IMR-90 (cell line): ENCODE data around the gene FLT3. TPM values are rescaled to one million over a fixed set of nuclear protein-coding genes. Genes with fewer than 3 reads are reported as not detected.

ENCODE experiments used
- ATAC-seq: fragments of 200-7000 bp; cut with Tn5 transposase; 2 replicates; pipeline ENCODE4 v1.9.1; 2020; ENCODE audit warnings: low read depth, mild to moderate bottlenecking, moderate library complexity
- BruUV-seq: library from RNA; stranded (reverse); fragments of 400-500 nt; replicated peaks from 2 replicates; lab custom pipeline; 2021; lab: Mats Ljungman, UMichigan
- CTCF ChIA-PET: fragments of 300-600 bp; formaldehyde crosslinking; extraction: SDS; loops from one replicate; lab custom pipeline; 2021; ENCODE audit warnings: antibody characterized with exemption; lab: Yijun Ruan, JAX
- POLR2A ChIA-PET: fragments of 300-600 bp; sonication (Branson Sonifier 250); formaldehyde crosslinking; loops from one replicate; lab custom pipeline; 2022; ENCODE audit warnings: antibody characterized with exemption; ENCODE audit not compliant: unreplicated experiment; lab: Charles Lee
- DNase-seq: peaks from one replicate; pipeline ENCODE4 v3.0.0; 2013
- H2AFZ ChIP-seq: replicated peaks from 2 replicates; pipeline ENCODE3; 2013; ENCODE audit warnings: low read length, mild to moderate bottlenecking; ENCODE audit not compliant: poor library complexity
- H2AK5ac ChIP-seq: 2 replicates; pipeline ENCODE4 v1.6.1; 2013; ENCODE audit warnings: low read depth, low read length, inconsistent platforms
- H2AK9ac ChIP-seq: replicated peaks from 2 replicates; pipeline ENCODE3; 2013; ENCODE audit warnings: mild to moderate bottlenecking, low read depth, low read length, moderate library complexity; ENCODE audit not compliant: poor library complexity
- H2BK120ac ChIP-seq: 2 replicates; pipeline ENCODE4 v1.6.1; 2013; ENCODE audit warnings: low read depth, low read length, inconsistent platforms
- H2BK15ac ChIP-seq: 3 replicates; pipeline ENCODE4 v1.6.1; 2013; ENCODE audit warnings: low read depth, low read length, inconsistent platforms
- H2BK20ac ChIP-seq: 2 replicates; pipeline ENCODE4 v1.6.1; 2013; ENCODE audit warnings: low read depth, mild to moderate bottlenecking, inconsistent platforms, low read length, moderate library complexity
- H2BK5ac ChIP-seq: 2 replicates; pipeline ENCODE4 v1.6.1; 2013; ENCODE audit warnings: mild to moderate bottlenecking, low read depth, low read length, inconsistent platforms; ENCODE audit not compliant: poor library complexity, severe bottlenecking
- H3K14ac ChIP-seq: replicated peaks from 2 replicates; pipeline ENCODE4 v1.6.1; 2013; ENCODE audit warnings: low read depth, low read length, inconsistent platforms
- H3K18ac ChIP-seq: 2 replicates; pipeline ENCODE4 v1.6.1; 2013; ENCODE audit warnings: low read depth, low read length, control low read depth
- H3K23ac ChIP-seq: 2 replicates; pipeline ENCODE4 v1.6.1; 2013; ENCODE audit warnings: low read depth, low read length, inconsistent platforms
- H3K27ac ChIP-seq: 2 replicates; pipeline ENCODE4 v1.5.1; 2013; ENCODE audit warnings: mild to moderate bottlenecking, control low read depth, low read length; ENCODE audit not compliant: insufficient read depth
- H3K27me3 ChIP-seq: 2 replicates; pipeline ENCODE4 v1.6.1; 2013; ENCODE audit warnings: low read length; ENCODE audit not compliant: control insufficient read depth, insufficient read depth
- H3K36me3 ChIP-seq: 2 replicates; pipeline ENCODE4 v1.6.1; 2013; ENCODE audit warnings: low read length, mixed read lengths; ENCODE audit not compliant: control insufficient read depth, insufficient read depth
- H3K4ac ChIP-seq: 2 replicates; pipeline ENCODE4 v1.6.1; 2013; ENCODE audit warnings: low read depth, low read length, inconsistent platforms
- H3K4me1 ChIP-seq: 2 replicates; pipeline ENCODE4 v1.6.1; 2013; ENCODE audit warnings: low read length, mixed read lengths; ENCODE audit not compliant: control insufficient read depth, insufficient read depth
- H3K4me2 ChIP-seq: 2 replicates; pipeline ENCODE4 v1.6.1; 2013; ENCODE audit warnings: low read depth, mild to moderate bottlenecking, control low read depth, low read length, moderate library complexity
- H3K4me3 ChIP-seq: 2 replicates; pipeline ENCODE4 v1.5.1; 2013; ENCODE audit warnings: low read depth, mild to moderate bottlenecking, control low read depth, low read length, moderate library complexity; ENCODE audit not compliant: insufficient read depth
- H3K56ac ChIP-seq: 2 replicates; pipeline ENCODE4 v1.6.1; 2013; ENCODE audit warnings: low read length, inconsistent platforms; ENCODE audit not compliant: insufficient read depth; ENCODE audit errors: extremely low read depth
- H3K79me1 ChIP-seq, 2 experiments: 2 replicates each; pipeline ENCODE4 v1.6.1; 2013; ENCODE audit warnings: low read length in 2 of 2, inconsistent platforms in 1 of 2, low read depth in 1 of 2
- H3K9ac ChIP-seq: 2 replicates; pipeline ENCODE4 v1.6.1; 2013; ENCODE audit warnings: low read depth, low read length, control low read depth
- H3K9me1 ChIP-seq: 2 replicates; pipeline ENCODE4 v1.6.1; 2013; ENCODE audit warnings: low read length, inconsistent platforms; ENCODE audit not compliant: insufficient read depth
- H3K9me3 ChIP-seq: 2 replicates; pipeline ENCODE4 v1.6.1; 2013; ENCODE audit warnings: low read length; ENCODE audit not compliant: control insufficient read depth, insufficient read depth
- H4K20me1 ChIP-seq: 2 replicates; pipeline ENCODE4 v1.6.1; 2013; ENCODE audit warnings: low read length, inconsistent platforms; ENCODE audit not compliant: insufficient read depth
- H4K5ac ChIP-seq: 2 replicates; pipeline ENCODE4 v1.6.1; 2013; ENCODE audit warnings: mild to moderate bottlenecking, low read depth, low read length, control low read depth
- H4K8ac ChIP-seq, 2 experiments: 2 replicates each; pipeline ENCODE4 v1.6.1; 2013; ENCODE audit warnings: low read depth in 2 of 2, low read length in 2 of 2, control low read depth in 1 of 2, inconsistent platforms in 1 of 2
- H4K91ac ChIP-seq: 2 replicates; pipeline ENCODE4 v1.6.1; 2013; ENCODE audit warnings: low read depth, low read length, inconsistent platforms; ENCODE audit not compliant: insufficient read depth
- CHD1 ChIP-seq: IDR thresholded peaks from 2 replicates; pipeline ENCODE4 v1.6.1; 2012; ENCODE audit warnings: low read depth, low read length, improper control_type of control experiment
- CTCF ChIP-seq: conservative IDR thresholded peaks from 2 replicates; pipeline ENCODE4 v1.5.1; 2012; ENCODE audit warnings: mild to moderate bottlenecking, low read depth, low read length, improper control_type of control experiment
- ELK1 ChIP-seq: fragments of 150-350 bp; IDR thresholded peaks from 2 replicates; pipeline ENCODE4 v1.6.1; 2016; ENCODE audit warnings: low read depth, mild to moderate bottlenecking, low read length, moderate library complexity, borderline replicate concordance
- MAZ ChIP-seq: IDR thresholded peaks from 2 replicates; pipeline ENCODE4 v1.6.1; 2012; ENCODE audit warnings: low read depth, mild to moderate bottlenecking, low read length, improper control_type of control experiment, moderate library complexity, borderline replicate concordance
- RAD21 ChIP-seq: IDR thresholded peaks from 2 replicates; pipeline ENCODE4 v1.6.1; 2012; ENCODE audit warnings: low read length, improper control_type of control experiment
- SMC3 ChIP-seq: fragments of 150-350 bp; IDR thresholded peaks from 2 replicates; pipeline ENCODE4 v1.6.1; 2016; ENCODE audit warnings: low read depth, mild to moderate bottlenecking, antibody characterized with exemption, low read length, moderate library complexity
- WGBS, 2 experiments: methylation state at CpG; one replicate each; pipeline versions ENCODE4 v1.1.5 to v1.1.7; 2013; ENCODE audit warnings: missing lambda C conversion rate in 2 of 2; ENCODE audit not compliant: insufficient read length in 1 of 2; ENCODE audit errors: extremely low coverage in 2 of 2; 5-methylcytosine and 5-hydroxymethylcytosine counted together
- dilution Hi-C: fragments of 300-500 bp; cut with HindIII; formaldehyde crosslinking; loops from one replicate; pipeline ENCODE4 v1.14.3; 2018; ENCODE audit warnings: low sequenced_read_pairs; ENCODE audit not compliant: unreplicated experiment
- in situ Hi-C: fragments of 300-500 bp; cut with MboI; formaldehyde crosslinking; loops from 3 replicates; pipeline ENCODE4 v1.14.3; 2019; ENCODE audit warnings: low sequenced_read_pairs, inconsistent platforms, mixed read lengths
- intact Hi-C: fragments of 100-400 bp; cut with micrococcal nuclease; formaldehyde crosslinking; loops from 2 replicates; pipeline ENCODE4 v1.10.0; 2022
- polyA plus RNA-seq, 3 experiments: library from polyadenylated mRNA; depleted of rRNA; stranded (reverse); fragments of >200 nt; gene quantifications; 2 replicates each; pipeline ENCODE4 v1.2.3, GENCODE V29; 2012; ENCODE audit warnings: low replicate concordance in 1 of 3
- total RNA-seq: library from RNA; depleted of rRNA; stranded (reverse); fragments of >200 nt; gene quantifications from 2 replicates; pipeline ENCODE4 v1.2.3, GENCODE V29; 2012

Gene FLT3
- total and polyA plus RNA-seq, 2 of the 4 experiments (the other 2 are of a cell fraction), result not detected

- no peak overlapping the region for H3K23ac ChIP-seq
- no peak overlapping the region for H3K27ac ChIP-seq
- H3K18ac ChIP-seq, result no peak overlapping the region
- CTCF ChIA-PET, result interaction anchor here (0.6 kb wide), 1 partner anchor 59 kb away, joined by 3 read pairs; no protein-coding TSS in a partner anchor
- H3K36me3 ChIP-seq, result no peaks in the 10 kb centered on the region
- H3K79me1 ChIP-seq, result no peaks in the 10 kb centered on the region
- DNase-seq (no peak), ATAC-seq (no peak)
- BruUV-seq, result no TSS peak
- H4K20me1 ChIP-seq, result no peaks in the 10 kb centered on the region
- intact Hi-C loops, result no loop called here
- 0 out of 2 replicates have a peak, but pooled peaks cover 4% of the 10 kb centered on the region for H3K9me1 ChIP-seq
- no peak overlapping the region for H3K14ac ChIP-seq
- H3K4me3 ChIP-seq, result no peak overlapping the region
- no peaks in the 10 kb centered on the region for H3K4me1 ChIP-seq
- H3K56ac ChIP-seq, result no peak overlapping the region
- no peak overlapping the region for H3K4me2 ChIP-seq
- no peak overlapping the region for H4K8ac ChIP-seq
- peaks cover 3% of the 10 kb centered on the region for H3K27me3 ChIP-seq
- no peak overlapping the region for H2AK9ac ChIP-seq
- H2BK20ac ChIP-seq, result no peak overlapping the region
- H2BK15ac ChIP-seq, result no peak overlapping the region
- H2BK120ac ChIP-seq, result no peak overlapping the region
- H3K9me3 ChIP-seq, result no peaks in the 10 kb centered on the region
- H2AFZ ChIP-seq, result no peak overlapping the region
- no peak overlapping the region for H4K5ac ChIP-seq
- dilution Hi-C loops, result no loop called here
- no CpG with 5 or more reads among the region's 3 CpGs for WGBS, 2 experiments
- H4K91ac ChIP-seq, result no peak overlapping the region
- H2AK5ac ChIP-seq, result no peak overlapping the region
- no peak overlapping the region for H3K4ac ChIP-seq
- POLR2A ChIA-PET, result no interaction called here
- no peak for TF ChIP-seq SMC3
- no peak for TF ChIP-seq RAD21
- TF ChIP-seq ELK1, result no peak
- TF ChIP-seq MAZ, result no peak
- no peak for TF ChIP-seq CTCF
- TF ChIP-seq CHD1, result no peak
- no peak overlapping the region for H3K9ac ChIP-seq
- no peak overlapping the region for H2BK5ac ChIP-seq
- in situ Hi-C loops, result no loop called here
Observed at GRCh38 chr13:28014301-28014700, 86.1 kb downstream of the FLT3 start.
